GM12801 (cell line): Measurements from ENCODE around the gene CD63.

Experiments used
- TF ChIP-seq, protein P1 (sequence below): IDR thresholded peaks from one replicate; pipeline ENCODE4 v1.5.1; 2011; ENCODE audit warnings: control low read depth; ENCODE audit not compliant: insufficient read length; ENCODE audit errors: extremely low read depth

CD63 gene

GRCh38 chr12:55704824-55705718, 23.7 kb downstream of the CD63 start:
- TF ChIP-seq, protein P1, sequence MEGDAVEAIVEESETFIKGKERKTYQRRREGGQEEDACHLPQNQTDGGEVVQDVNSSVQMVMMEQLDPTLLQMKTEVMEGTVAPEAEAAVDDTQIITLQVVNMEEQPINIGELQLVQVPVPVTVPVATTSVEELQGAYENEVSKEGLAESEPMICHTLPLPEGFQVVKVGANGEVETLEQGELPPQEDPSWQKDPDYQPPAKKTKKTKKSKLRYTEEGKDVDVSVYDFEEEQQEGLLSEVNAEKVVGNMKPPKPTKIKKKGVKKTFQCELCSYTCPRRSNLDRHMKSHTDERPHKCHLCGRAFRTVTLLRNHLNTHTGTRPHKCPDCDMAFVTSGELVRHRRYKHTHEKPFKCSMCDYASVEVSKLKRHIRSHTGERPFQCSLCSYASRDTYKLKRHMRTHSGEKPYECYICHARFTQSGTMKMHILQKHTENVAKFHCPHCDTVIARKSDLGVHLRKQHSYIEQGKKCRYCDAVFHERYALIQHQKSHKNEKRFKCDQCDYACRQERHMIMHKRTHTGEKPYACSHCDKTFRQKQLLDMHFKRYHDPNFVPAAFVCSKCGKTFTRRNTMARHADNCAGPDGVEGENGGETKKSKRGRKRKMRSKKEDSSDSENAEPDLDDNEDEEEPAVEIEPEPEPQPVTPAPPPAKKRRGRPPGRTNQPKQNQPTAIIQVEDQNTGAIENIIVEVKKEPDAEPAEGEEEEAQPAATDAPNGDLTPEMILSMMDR: no peak

GRCh38 chr12:55703901-55704761, 24.7 kb downstream of the CD63 start:
- TF ChIP-seq, protein P1: no peak

- TF ChIP-seq, protein P1: no peak
These were observed 25.5 kb downstream of the CD63 start for GRCh38 chr12:55703288-55703687.

DNA sequence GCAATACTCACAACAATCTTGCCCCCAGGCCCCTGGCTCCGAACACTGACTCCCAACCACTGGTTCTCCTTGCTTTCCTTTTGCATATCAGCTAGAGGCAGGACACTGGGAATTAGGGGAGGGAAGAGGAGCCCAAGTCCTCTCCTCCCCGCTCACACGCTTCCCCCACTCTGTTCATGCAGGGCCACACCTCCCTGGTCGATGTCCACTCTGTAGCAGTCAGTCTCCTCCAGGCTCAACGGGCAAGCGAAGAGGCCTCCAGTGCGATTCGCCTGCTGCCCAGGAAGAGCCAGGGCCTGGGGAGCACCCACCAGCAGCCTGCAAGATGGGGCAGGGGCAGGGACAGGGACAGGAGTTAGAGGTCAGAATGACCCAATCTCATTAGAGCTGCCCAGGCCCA, 25.9 kb downstream of the CD63 start:
- TF ChIP-seq, protein P1: no peak

DNA sequence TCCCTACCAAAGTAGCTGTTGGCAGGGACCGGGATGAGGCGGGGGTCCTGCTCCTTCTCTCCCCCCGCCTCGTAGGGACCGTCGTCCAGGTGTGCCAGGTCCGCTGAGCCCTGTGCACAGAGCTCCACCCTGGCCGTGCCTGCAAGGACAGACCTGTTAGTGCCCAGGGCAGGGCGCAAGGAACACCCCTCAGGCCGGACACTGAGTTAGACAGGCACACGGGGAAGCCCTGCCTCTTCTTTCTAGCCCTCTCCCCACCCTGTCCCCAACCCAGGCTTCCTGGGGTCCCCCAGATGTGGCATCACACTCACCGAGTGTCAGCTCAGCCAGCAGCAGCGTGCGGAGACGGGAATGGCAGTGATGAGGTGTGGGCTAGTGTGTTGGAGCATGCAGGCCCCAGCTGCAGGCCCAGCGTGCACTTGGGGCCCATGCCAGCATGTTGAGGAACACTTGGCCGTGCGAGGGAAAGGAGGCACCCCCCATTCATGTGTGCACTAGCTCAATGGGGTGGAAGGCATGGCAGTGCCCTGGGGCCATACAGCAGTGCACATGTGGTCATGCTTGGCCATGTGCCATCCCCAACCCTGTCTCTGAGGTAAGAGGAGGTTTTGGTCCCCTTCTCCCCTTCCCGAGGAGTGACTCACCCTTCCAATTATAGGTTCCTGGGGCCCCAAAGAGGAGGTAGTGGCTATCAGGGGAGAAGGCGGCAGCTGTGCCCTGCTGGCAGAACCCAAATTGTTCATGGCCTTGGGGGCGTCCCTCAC, 28.4 kb downstream of the CD63 start:
- TF ChIP-seq, protein P1: no peak

- TF ChIP-seq, protein P1: no peak
These were observed 29.2 kb downstream of the CD63 start for GRCh38 chr12:55699471-55700055.
